Skeletal muscle satellite cell (primary cell): Measurements from ENCODE around the gene CELSR1.

ENCODE experiments used
- H3K27me3 ChIP-seq: 2 replicates; pipeline ENCODE4 v1.7.0; 2013; ENCODE audit warnings: low read length; ENCODE audit not compliant: control insufficient read depth, insufficient read depth
- H3K36me3 ChIP-seq: 2 replicates; pipeline ENCODE4 v1.7.0; 2013; ENCODE audit warnings: mild to moderate bottlenecking, control low read depth, low read length; ENCODE audit not compliant: insufficient read depth
- H3K4me1 ChIP-seq: 2 replicates; pipeline ENCODE4 v1.7.0; 2013; ENCODE audit warnings: low read length; ENCODE audit not compliant: control insufficient read depth, insufficient read depth
- H3K4me2 ChIP-seq: 2 replicates; pipeline ENCODE4 v1.7.0; 2013; ENCODE audit warnings: mild to moderate bottlenecking, low read length
- H3K4me3 ChIP-seq: 2 replicates; pipeline ENCODE4 v1.7.0; 2013; ENCODE audit warnings: low read length
- H3K9ac ChIP-seq: 2 replicates; pipeline ENCODE4 v1.7.0; 2013; ENCODE audit warnings: mild to moderate bottlenecking, low read depth, low read length, moderate library complexity
- H3K9me3 ChIP-seq: replicated peaks from 2 replicates; pipeline ENCODE4 v1.7.0; 2013; ENCODE audit warnings: mild to moderate bottlenecking, control low read depth, low read length

Gene CELSR1

GRCh38 chr22:46573781-46574437 is 36.5 kb upstream of the CELSR1 start:
- Histone ChIP-seq H3K27me3 (no peaks in the 10 kb centered on the region), H3K9me3 (no peaks in the 10 kb centered on the region), H3K9ac (no peak overlapping the region), H3K4me2 (no peak overlapping the region), H3K36me3 (no peaks in the 10 kb centered on the region), H3K4me1 (peaks cover 17% of the 10 kb centered on the region), H3K4me3 (no peak overlapping the region)

- no peaks in the 10 kb centered on the region for H3K9me3 ChIP-seq
- H3K27me3 ChIP-seq = no peaks in the 10 kb centered on the region
- H3K4me1 ChIP-seq = peaks cover 10% of the 10 kb centered on the region
- H3K4me3 ChIP-seq = no peak overlapping the region
- no peak overlapping the region for H3K4me2 ChIP-seq
- H3K36me3 ChIP-seq = no peaks in the 10 kb centered on the region
- H3K9ac ChIP-seq = no peak overlapping the region
Observed at GRCh38 chr22:46572911-46573780, 35.7 kb upstream of the CELSR1 start.

GRCh38 chr22:46571642-46572250 is 34.3 kb upstream of the CELSR1 start:
- no peak overlapping the region for H3K4me3 ChIP-seq
- no peaks in the 10 kb centered on the region for H3K27me3 ChIP-seq
- no peaks in the 10 kb centered on the region for H3K36me3 ChIP-seq
- no peak overlapping the region for H3K4me2 ChIP-seq
- H3K9ac ChIP-seq = no peak overlapping the region
- H3K4me1 ChIP-seq = peaks cover 4% of the 10 kb centered on the region
- no peaks in the 10 kb centered on the region for H3K9me3 ChIP-seq

- H3K9ac ChIP-seq = no peak overlapping the region
- H3K4me2 ChIP-seq = no peak overlapping the region
- H3K27me3 ChIP-seq = no peaks in the 10 kb centered on the region
- H3K4me3 ChIP-seq = no peak overlapping the region
- H3K9me3 ChIP-seq = no peaks in the 10 kb centered on the region
- no peaks in the 10 kb centered on the region for H3K4me1 ChIP-seq
- no peaks in the 10 kb centered on the region for H3K36me3 ChIP-seq
Observed at GRCh38 chr22:46569848-46570695, 32.7 kb upstream of the CELSR1 start.

- Histone ChIP-seq H3K4me1 (no peaks in the 10 kb centered on the region), H3K4me3 (no peak overlapping the region), H3K4me2 (no peak overlapping the region), H3K27me3 (no peaks in the 10 kb centered on the region), H3K9ac (no peak overlapping the region), H3K9me3 (no peaks in the 10 kb centered on the region), H3K36me3 (no peaks in the 10 kb centered on the region)
Observed at GRCh38 chr22:46569055-46569847, 31.8 kb upstream of the CELSR1 start.

- Histone ChIP-seq H3K4me2 (no peak overlapping the region), H3K27me3 (no peaks in the 10 kb centered on the region), H3K4me1 (peaks cover 7% of the 10 kb centered on the region), H3K36me3 (no peaks in the 10 kb centered on the region), H3K4me3 (no peak overlapping the region), H3K9me3 (no peaks in the 10 kb centered on the region), H3K9ac (no peak overlapping the region)
Observed at GRCh38 chr22:46568102-46568809, 30.8 kb upstream of the CELSR1 start.

- Histone ChIP-seq H3K9ac (no peak overlapping the region), H3K4me3 (no peak overlapping the region), H3K9me3 (no peaks in the 10 kb centered on the region), H3K4me2 (no peak overlapping the region), H3K27me3 (no peaks in the 10 kb centered on the region), H3K36me3 (no peaks in the 10 kb centered on the region), H3K4me1 (peaks cover 7% of the 10 kb centered on the region)
Observed at GRCh38 chr22:46567471-46567870, 30.1 kb upstream of the CELSR1 start.

GRCh38 chr22:46564084-46564714 is 26.8 kb upstream of the CELSR1 start:
- peaks cover 7% of the 10 kb centered on the region for H3K4me1 ChIP-seq
- no peak overlapping the region for H3K9ac ChIP-seq
- no peak overlapping the region for H3K4me2 ChIP-seq
- no peaks in the 10 kb centered on the region for H3K27me3 ChIP-seq
- H3K36me3 ChIP-seq = no peaks in the 10 kb centered on the region
- no peaks in the 10 kb centered on the region for H3K9me3 ChIP-seq
- H3K4me3 ChIP-seq = no peak overlapping the region

GRCh38 chr22:46563381-46564083 is 26.1 kb upstream of the CELSR1 start:
- H3K36me3 ChIP-seq = no peaks in the 10 kb centered on the region
- no peak overlapping the region for H3K4me2 ChIP-seq
- H3K27me3 ChIP-seq = peaks cover under 1% of the 10 kb centered on the region
- no peak overlapping the region for H3K9ac ChIP-seq
- H3K4me1 ChIP-seq = peaks cover 7% of the 10 kb centered on the region
- H3K4me3 ChIP-seq = no peak overlapping the region
- H3K9me3 ChIP-seq = no peaks in the 10 kb centered on the region
